ENCODE measurements around the gene PLCL2.

Gene PLCL2

DNA sequence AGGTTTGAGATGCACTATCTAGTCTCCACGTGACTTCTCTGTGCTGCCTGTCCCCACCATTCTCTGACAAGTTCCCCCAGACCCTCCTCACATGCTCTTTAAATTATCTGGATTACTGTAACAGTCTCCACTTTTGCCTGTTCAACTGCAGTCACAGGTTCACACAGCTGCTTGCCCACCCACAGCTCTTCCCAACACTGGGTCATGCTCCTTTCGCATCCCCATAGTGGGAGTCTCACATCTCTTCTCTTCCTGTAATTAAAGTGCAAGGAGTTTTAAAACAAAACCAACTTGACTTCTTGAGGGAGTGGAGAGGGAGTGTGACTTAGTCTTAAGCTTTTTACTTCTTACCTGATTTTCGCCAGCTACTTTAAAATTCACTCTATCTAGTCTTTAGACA is 178.8 kb downstream of the PLCL2 start:
- no peak for DNase-seq (ENCODE audit: low read depth, low spot score)
- H3K4me3 ChIP-seq (ENCODE audit: low read depth, low read length): no peak overlapping the region
- TF ChIP-seq, protein P1, sequence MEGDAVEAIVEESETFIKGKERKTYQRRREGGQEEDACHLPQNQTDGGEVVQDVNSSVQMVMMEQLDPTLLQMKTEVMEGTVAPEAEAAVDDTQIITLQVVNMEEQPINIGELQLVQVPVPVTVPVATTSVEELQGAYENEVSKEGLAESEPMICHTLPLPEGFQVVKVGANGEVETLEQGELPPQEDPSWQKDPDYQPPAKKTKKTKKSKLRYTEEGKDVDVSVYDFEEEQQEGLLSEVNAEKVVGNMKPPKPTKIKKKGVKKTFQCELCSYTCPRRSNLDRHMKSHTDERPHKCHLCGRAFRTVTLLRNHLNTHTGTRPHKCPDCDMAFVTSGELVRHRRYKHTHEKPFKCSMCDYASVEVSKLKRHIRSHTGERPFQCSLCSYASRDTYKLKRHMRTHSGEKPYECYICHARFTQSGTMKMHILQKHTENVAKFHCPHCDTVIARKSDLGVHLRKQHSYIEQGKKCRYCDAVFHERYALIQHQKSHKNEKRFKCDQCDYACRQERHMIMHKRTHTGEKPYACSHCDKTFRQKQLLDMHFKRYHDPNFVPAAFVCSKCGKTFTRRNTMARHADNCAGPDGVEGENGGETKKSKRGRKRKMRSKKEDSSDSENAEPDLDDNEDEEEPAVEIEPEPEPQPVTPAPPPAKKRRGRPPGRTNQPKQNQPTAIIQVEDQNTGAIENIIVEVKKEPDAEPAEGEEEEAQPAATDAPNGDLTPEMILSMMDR (IDR thresholded peaks at IDR 0.05; ENCODE audit: insufficient read depth, low read length, missing control alignments): no peak
- POLR2A ChIA-PET: no interaction called here
- CTCF ChIA-PET: no interaction called here

DNA sequence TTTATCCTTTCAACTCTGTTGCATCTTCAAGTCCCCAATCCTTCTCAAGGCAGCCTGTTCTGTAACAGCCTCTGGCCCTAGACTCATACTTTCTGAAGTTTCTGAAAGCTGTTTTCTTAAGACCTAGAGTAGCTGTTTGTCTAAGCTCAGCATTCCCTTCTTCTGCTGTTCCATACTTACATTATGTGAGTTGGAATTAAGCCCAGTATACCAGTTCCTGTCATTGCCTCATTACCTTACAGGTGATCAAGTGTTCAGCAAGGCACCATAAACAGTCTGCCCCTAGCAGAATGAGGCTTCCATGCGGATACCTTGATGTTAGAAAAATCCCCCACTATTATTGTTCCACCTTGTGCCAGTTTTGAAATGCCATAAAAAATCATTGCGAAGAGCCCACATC is 180.6 kb downstream of the PLCL2 start:
- TF ChIP-seq, protein P1 (IDR thresholded peaks at IDR 0.05; ENCODE audit: insufficient read depth, low read length, missing control alignments): no peak
- no peak for DNase-seq (ENCODE audit: low read depth, low spot score)
- H3K4me3 ChIP-seq (ENCODE audit: low read depth, low read length): no peak overlapping the region
- ChIA-PET CTCF (interaction anchor here (1.5 kb wide), 1 partner anchor 464 kb away, joined by 3 read pairs; no protein-coding TSS in a partner anchor), POLR2A (no interaction called here)

DNA sequence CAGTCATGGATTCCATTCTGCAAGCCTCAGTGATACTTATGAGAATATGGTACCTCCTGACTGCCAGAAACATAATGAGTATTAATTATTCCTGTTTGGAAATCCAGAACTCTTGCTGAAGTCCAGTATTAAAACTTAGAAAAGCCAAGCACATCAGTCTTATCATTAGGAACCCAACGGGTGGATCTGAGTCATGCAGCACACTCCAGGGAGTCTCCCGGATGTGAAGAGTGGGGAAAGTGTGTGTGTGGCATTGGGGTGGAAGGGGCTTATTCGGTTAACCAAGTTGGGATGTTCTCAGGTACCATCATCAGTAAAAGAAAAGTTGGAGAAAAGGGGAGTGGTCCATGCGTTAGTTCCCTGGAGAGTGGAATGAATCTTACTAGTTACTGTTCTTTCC is 181.1 kb downstream of the PLCL2 start:
- CTCF ChIA-PET: interaction anchor here (1.5 kb wide), 1 partner anchor 465 kb away, joined by 3 read pairs; no protein-coding TSS in a partner anchor
- POLR2A ChIA-PET: no interaction called here
- H3K4me3 ChIP-seq (ENCODE audit: low read depth, low read length): no peak overlapping the region
- TF ChIP-seq, protein P1 (IDR thresholded peaks at IDR 0.05; ENCODE audit: insufficient read depth, low read length, missing control alignments): no peak
- no peak for DNase-seq (ENCODE audit: low read depth, low spot score)

DNA sequence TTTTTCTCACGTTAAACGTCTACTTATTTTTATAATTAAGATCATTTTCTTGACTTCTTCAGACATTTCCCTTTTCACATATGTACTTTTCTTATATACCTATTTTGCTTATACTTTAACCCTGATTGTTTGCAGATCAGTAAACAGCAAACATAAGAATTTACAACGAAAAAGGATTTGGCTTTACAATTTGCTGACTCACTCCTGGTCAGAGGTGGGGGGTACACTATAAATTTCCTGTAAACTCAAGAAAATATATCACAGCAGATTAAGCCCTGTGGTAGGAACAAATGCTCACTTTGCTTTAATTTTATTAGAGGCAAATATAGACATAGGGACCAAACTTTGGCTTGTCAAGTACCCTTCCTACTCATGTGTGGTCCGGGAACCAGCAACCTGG is 185.0 kb downstream of the PLCL2 start:
- CTCF ChIA-PET: no interaction called here
- H3K4me3 ChIP-seq (ENCODE audit: low read depth, low read length): no peak overlapping the region
- DNase-seq (ENCODE audit: low read depth, low spot score): no peak
- POLR2A ChIA-PET: no interaction called here
- TF ChIP-seq, protein P1 (IDR thresholded peaks at IDR 0.05; ENCODE audit: insufficient read depth, low read length, missing control alignments): no peak

DNA sequence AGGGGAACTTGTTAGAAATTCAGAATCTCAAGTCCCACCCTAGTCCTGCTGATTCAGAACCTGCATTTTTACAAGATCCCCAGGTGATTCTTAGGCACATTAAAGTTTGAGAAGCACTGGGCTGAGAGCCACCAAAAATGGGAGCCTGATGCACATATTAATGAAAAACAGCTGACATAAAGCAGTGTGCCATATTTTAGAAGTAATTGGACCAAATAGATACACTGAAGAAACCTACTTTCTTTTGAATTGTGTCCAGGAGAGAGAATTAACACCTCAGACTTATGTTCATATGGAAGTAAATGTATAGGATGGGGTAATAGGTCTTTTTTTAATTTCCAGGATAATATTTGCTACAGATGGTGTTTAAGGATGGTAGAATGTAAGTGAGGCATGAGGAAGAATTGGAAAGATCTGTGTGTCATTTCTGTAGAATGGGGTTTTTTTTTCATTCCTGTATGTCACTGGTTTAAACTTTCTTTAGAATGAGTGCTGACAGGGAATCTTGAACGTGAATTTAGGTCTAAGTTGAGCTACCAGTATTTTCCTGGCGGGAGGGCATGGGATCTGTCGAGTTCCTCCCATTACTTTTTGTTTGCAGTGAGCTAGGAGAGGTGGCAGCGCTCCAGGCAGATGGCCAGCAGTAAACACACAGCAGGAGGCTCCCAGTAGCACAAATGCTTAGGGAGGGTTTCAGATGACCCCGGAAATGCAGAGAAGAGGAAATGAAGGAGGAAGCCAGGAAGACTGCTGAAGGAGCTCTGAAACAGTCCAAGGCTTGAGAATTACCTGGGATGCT is 185.6 kb downstream of the PLCL2 start:
- no peak overlapping the region for H3K4me3 ChIP-seq (ENCODE audit: low read depth, low read length)
- ChIA-PET POLR2A (no interaction called here), CTCF (no interaction called here)
- TF ChIP-seq, protein P1 (IDR thresholded peaks at IDR 0.05; ENCODE audit: insufficient read depth, low read length, missing control alignments): no peak
- no peak for DNase-seq (ENCODE audit: low read depth, low spot score)

DNA sequence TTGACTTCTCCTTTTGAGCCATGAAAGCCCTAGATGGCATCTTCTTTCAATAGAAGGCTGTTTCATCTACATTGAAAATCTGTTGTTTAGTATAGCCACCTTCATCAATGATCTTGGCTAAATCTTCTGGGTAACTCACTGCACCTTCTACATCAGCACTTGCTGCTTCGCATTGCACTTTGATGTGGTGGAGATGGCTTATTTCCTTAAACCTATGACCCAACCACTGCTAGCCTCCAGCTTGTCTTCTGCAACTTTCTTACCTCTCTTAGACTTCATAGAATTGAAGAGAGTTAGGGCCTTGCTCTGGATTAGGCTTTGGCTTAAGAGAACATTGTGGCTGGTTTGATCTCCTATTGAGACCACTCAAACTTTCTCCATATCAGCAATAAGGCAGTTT is 189.8 kb downstream of the PLCL2 start:
- DNase-seq (ENCODE audit: low read depth, low spot score): no peak
- no peak overlapping the region for H3K4me3 ChIP-seq (ENCODE audit: low read depth, low read length)
- ChIA-PET POLR2A (no interaction called here), CTCF (no interaction called here)
- TF ChIP-seq, protein P1 (IDR thresholded peaks at IDR 0.05; ENCODE audit: insufficient read depth, low read length, missing control alignments): no peak
